HG02571 (cell line): ENCODE results near the gene RNF41.
"Not testable (repeated sequence)": the region's sequence is repeated elsewhere in the genome, so short reads cannot be mapped to it uniquely, and the experiment has no call there.

Experiments
- ATAC-seq: cut with Tn5 transposase; IDR thresholded peaks from one replicate; pipeline ENCODE4 v1.9.1; 2021; ENCODE audit warnings: mild to moderate bottlenecking, moderate library complexity; ENCODE audit not compliant: unreplicated experiment

RNF41 gene

DNA sequence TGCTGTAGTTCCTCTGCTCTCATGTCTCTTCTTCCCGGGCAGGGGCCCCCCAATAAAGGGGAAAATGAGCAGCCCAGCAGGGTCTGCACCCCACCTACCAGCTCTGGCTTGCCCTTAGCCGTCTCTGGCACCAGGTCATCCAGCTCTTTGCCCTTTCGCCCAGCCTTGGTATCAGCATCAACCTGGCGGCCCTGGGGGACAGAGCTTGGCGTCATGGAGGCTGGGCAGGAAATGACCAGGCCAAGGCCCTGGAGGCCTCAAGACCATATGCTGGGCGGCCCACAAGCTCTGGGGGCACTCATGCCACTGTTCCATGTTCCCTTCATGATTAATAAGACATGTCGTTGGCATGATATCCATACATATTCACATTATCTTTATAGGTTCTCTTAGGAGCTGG is 48.9 kb downstream of the RNF41 start:
- ATAC-seq, result no peak

DNA sequence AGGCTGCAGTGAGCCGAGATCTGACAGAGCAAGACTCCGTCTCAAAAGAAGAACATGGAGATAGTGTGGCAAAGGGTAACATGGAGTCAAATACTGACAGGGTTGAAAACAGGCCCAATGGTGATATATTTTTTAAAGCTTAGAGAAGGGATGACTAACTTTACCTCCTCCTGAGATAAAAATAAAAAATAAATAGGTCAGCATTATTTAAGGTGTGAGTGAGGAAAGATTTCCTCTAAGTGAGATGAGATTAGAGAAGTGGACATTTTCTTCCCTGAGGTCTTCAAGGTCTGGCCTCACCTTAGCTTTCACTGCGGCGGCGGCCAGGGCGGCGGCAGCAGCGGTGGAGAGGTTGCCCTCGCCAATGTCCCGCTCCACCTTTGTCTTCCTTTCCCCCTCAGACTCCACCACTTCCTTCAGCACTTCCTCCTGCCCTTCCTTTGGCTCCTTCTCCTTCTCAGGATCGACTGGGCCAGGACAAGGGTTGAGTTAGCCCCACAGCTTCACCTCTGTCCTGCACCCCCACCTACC is 52.4 kb downstream of the RNF41 start:
- no peak for ATAC-seq

DNA sequence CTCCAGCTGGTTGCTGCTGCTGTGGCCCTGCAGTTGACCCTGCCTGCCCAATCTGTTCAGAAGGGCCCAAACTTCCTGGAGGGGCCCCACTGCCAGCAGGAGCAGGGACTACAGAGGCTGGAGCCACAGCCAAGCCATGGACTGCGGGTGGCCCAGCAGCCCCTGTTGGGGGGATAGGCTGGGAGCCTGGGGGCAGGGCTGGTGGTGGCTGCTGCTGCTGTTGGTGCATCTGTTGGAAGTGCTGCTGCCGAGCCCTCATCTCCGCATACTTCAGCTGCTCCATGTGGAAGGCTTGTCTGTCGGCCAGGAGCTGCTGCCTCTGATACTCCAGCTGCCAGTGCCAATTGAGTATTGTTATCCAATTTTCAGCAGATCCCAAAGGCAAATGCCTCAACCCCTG is 56.4 kb downstream of the RNF41 start:
- ATAC-seq, result no peak

DNA sequence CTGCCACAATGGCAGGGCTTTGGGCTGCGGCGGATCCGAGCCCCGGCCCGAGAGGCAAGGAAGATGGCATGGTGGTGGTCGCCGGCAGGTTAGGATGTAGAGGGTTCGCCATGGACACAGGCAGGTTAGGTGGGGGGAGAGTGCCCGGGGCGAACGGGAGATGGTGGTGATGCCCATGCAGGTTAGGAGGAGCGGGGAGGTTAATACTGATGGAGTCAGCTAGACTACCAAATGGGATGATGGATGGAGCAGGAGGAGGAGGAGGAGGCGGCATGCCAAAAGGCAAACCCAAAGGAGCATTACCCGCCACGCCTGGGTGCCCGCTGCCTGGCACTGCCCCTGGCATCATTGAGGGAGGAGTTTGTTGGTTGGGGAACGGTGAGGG is 57.4 kb downstream of the RNF41 start:
- ATAC-seq, result no peak

DNA sequence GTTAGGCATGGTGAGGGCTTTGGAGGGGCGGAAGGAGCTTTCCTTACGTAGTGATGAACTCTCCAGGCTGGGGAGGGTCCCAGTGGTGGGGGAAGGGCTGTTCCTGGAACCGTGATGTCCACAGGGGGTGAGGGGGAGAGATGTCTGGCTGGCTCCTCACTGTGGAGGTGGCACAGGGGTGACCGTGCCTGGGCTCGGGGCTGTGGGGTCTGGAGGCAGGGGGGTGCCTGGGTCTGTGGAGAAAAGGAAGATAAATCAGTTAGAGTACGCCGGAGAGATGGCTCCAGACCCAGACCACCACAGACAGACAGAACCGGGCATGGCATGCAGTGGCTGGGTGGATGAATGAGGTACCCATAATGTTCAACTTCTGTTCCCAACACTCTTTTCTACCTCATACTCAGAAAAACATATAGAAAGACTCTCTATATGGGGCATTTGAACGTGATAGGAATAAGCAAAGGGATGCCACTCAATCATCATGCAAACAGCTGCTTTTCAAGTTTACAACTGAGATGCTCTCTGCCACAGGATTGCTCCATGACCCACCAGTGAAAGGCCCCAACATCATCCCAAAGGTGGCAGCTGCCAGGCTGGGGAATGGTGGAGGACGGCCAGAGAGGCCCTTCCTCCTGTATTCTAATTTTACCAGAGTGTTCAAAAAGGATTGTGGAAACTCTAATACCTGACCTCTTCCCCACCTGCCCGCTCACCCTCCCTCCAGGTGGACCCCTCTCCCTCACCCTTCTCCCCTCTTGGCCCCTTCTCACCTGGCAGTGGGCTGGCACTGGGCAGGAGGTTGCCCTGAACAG is 58.0 kb downstream of the RNF41 start:
- no peak for ATAC-seq

DNA sequence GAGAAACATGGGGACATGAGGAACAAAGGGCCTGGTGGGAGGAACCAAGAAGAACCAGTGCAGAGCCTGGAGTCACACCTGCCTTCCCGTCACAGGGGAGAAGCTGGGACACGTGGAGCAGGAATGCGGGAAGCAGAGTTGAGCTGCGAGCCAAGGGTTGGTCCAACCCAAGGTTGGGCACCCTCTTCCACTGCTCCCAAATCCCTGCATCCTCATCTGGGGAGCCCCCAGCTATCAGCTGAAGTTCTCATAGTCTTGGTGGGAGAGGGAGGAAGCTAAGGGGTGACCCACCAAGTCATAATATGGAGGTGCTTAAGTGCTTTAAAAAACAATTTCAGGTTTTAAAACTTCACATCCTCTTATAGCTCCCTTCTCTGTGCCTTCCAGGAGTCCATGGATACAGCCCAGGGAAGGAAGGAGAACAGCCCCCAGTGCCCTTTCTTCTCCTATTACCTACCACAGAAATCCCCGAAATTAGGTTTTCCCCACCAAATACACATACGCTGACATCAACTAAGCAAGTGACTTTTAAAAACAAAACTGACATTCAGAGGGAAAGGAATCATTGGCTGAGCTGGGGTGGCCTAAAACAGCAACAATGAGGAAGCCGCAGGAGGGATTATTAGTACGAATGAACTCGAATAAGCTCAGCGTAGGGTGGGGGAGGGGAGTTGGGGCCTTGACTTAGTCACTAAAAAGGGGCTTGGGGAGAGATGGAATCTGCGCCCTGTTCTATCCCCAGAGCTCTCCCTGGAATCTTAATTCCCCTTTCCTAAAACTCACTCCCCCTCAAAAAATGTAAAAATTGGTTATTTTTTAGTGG is 59.0 kb downstream of the RNF41 start:
- no peak for ATAC-seq

DNA sequence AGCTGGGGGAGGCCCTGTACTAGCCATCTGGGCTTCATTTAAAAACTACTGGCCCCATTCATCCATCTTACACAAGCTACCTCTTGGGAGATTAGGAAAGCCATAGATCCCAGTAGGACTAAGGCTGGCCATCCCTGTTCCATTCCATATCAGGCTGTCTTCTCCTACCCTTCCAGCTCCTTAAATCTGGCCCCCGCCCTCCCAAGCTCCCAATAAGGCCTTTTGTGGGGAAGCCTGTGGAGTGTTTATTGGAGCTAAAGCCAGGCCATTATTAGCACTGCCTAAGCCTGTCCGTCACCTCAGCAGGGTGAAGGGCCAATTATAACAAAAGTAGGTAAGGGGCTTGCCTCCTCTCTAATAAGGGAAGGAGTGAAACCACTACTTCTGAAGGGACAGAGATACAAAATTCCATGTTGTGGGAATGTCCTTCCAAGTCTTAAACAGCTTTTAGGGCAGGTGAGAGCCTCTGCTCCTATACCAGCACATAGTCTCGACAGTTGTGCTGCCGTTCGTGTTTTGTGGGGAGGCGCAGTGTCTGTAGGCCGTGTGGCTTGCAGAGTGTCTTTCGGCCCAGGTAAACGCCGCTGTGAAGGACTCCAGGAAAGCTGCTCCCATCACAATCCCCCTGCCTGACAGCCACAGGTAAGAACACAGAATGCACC is 59.9 kb downstream of the RNF41 start:
- no peak for ATAC-seq

DNA sequence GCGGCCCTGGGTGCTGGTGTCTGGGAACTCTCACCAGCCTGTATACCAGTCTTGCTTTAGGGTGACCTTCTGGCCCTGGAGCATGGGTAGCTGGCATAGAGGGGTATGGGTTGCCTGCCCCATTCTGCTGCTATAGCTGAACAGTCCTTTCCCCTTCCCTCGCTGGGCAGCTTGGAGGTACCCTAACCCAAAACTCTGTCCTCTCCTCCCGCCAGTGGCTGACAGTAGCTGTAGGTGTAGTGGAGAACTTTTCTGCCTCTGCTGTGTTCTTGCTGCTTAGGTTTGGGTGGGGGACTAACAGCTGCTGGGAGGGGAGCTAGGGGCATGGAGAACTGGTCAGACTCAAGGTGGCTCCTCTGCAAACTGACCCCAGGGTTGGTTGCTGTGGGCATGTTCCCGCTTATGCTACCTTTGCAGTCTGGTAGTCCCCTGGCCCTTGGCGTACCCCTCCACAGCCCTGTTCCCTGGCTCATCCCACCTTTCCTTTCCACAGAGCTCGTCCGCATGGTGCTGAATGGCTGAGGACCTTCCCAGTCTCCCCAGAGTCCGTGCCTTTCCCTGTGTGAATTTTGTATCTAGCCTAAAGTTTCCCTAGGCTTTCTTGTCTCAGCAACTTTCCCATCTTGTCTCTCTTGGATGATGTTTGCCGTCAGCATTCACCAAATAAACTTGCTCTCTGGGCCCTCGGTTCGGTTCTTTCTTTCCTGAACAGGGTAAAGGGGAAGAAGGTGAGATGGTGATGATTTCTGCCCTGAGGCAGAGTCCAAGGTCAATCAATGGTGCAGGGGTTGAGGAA is 60.6 kb downstream of the RNF41 start:
- no peak for ATAC-seq

DNA sequence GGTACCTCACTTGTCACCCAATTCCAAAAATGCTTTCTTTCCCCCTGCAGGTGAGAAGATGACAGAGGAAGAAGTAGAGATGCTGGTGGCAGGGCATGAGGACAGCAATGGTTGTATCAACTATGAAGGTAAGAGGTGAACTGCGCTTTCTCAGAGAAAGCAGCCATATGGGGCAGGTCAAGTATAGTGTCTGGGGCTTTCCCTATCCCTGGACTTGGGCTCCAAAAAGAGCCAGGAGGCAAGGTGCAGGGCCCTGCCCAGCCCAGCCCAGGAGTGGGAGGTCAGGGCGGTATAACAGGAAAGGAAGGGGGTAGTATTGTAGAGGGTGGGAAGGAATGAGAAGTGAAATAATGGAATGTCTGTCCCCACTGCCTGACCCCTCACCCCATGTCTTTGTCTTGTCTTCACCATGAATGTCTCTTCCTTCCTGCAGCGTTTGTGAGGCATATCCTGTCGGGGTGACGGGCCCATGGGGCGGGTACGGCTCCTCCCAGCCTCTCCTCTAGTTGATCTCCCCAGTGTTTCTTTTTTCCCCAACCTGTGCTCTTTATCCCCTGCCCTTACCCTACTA is 61.4 kb downstream of the RNF41 start:
- no peak for ATAC-seq

DNA sequence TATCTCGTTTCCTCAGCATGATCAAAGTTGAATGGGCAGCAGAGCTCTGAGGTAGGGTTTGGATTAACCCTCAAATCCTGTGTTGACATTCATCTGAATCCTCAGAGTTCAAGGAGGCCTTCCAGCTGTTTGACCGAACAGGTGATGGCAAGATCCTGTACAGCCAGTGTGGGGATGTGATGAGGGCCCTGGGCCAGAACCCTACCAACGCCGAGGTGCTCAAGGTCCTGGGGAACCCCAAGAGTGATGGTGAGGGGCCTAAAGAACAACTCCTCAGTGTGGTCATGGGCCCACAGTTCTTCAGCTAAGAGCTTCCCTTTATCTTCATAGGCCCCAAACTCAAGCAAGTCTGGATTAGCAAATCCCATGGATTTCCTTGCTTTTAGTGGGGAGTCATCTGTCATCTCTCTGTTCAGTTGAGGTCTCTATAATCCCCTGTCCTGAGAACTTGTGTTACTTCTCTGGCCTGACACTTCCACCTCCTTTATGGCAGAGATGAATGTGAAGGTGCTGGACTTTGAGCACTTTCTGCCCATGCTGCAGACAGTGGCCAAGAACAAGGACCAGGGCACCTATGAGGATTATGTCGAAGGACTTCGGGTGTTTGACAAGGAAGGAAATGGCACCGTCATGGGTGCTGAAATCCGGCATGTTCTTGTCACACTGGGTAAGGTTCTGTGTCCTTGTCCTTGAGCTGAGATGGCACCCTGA is 62.1 kb downstream of the RNF41 start:
- ATAC-seq, result no peak

DNA sequence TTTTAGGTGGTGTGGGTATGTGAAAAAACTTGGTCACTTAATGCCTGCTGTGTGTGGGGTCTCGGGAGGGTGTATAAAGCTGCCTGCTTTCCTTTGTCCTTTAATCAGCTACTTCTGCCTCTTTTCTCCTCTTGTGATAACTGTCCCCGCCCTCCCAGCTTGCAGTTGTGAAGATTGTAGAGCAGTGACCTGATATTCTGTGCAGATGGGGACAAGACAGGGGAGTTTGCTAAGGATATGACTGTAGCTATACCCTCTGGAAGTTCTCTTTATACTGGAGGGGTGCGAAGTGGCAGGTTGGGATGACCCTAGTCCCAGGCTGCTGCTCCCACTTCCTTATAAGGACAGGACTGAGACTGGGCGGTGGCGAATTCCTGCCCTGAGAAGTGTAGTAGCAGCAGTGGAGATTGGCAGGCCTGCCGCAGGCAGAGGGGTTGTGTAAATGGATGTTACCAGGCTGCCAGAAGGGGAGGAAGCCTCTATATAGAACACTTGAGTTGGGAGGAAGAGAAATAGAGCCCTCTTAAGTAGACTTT is 62.7 kb downstream of the RNF41 start:
- no peak for ATAC-seq

DNA sequence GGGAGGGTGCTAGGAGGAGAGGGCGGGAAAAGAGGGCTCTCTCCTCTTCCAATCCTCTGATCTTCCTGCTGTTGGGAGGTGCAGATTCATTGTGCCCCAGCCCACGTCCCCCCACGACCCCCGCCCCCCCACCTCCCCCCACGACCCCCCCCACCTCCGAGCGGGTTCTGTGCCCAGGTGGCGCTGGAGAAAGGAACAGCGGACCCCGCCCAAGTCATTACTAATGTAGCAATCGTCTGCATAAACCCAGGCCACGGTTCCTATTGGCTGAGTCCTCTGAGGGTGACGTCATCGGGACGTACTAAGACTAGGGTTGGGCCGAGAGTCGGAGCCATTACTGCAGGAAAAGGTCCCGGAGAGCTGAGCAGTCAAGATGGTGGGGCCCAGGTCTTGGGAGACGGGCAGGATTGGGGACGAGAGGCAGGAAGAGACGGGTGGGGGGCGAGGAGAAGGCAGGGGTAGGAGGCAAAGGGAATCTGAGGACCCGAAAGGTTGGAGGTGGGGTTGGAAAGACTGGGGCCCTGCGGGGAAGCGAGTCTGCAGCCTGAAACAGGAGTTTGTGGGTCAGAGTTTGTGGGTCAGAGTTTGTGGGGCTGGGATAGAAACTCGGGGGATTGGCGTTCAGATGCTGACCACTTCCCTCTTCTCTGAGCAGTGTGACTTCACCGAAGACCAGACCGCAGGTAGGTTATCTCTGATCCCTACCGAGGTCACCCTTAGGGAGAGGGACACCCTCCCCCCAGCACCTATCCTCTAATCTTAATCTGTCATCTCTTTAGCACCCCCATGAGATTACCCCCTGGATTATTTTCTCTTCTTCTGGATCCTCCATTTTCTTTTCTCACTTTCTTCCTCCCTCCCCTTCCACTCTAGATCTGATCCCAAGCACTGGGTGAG is 63.4 kb downstream of the RNF41 start, which contains the start of gene MYL6:
Gene MYL6 (plus strand): TSS at position 331 of the 897 bp plus-strand sequence. CDS start 43 bp downstream, at position 374.
- peak; percentile 87 for ATAC-seq

DNA sequence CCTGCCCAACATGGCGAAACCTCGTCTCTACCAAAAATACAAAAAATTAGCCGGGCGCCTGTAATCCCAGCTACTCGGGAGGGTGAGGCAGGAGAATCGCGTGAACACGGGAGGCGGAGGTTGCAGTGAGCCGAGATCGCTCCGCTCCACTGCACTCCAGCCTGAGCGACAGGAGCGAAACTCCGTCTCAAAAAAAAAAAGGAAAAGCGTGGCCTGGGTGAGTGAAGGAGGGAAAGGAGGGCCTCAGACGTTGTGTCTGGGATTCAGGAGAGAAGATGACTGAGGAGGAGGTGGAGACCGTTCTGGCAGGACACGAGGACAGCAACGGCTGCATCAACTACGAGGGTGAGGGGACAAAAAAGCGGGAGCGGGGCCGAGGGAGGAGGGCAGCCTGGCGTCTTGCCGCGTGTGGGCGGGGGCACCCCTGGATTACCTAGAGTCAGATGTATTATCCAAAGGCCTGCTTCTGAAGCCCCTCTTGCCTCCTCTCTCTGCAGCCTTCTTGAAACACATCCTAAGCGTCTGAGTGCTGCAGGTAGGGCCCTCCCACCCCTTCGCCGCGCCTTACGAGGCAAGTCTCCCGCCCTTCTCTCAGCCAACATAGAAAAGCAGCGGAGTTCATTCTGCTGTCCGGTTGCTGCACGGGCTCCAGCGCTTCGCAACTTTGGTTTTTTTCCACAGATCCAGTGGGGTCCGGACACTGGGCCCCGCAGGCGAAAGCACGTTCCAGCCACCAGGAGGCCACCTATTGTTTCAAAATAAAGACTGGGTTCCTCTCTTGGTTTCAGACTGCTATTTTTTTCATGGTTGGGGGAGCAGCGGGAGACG is 64.3 kb downstream of the RNF41 start:
- peak; percentile 15 for ATAC-seq

DNA sequence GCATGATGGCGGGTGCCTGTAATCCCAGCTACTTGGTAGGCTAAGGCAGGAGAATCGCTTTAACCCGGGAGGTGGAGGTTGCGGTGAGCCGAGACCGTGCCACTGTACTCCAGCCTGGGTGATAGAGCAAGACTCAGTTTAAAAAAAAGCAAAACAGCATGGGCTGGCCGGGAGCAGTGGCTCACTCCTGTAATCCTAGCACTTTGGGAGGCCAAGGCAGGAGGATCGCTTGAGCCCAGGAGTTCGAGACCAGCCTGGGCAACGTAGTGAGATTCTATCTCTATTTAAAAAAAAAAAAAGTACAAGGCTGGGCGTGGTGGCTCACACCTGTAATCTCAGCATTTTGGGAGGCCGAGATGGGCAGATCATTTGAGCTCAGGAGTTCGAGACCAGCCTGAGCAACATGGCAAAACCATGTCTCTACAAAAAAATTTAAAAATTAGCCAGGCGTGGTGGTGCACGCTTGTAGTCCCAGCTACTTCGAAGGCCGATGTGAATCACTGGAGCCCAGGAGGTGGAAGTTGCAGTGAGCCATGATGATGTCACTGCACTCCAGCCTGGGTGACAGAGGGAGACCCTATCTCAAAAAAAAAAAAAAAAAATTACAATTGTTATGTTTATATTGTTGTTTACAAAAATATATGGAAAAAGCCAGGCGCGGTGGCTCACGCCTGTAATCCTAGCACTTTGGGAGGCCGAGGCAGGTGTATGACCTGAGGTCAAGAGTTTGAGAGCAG is 65.1 kb downstream of the RNF41 start:
- not testable (repeated sequence) for ATAC-seq

DNA sequence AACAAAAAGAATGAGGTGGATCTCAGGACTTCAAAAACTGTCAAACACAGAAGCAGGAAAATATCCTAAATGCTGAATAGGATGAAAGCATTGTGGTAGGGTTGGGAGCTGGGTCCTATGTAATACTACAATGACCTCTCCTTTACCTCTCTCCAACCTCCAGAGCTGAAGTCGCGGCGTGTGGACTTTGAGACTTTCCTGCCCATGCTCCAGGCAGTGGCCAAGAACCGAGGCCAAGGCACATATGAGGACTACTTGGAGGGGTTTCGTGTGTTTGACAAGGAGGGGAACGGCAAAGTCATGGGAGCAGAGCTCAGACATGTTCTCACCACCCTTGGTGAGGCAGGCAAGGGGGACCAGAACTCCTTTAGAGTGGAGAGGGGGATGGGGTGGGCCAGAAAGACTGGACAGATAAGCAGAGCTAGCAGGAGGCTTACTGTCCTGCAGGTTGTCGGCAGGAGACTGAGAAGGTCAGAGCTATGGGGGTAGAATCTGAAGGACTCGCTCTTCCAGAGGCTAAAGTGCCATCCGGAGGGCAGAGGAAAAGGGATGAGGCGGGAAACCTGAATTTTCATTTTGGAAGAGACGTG is 66.4 kb downstream of the RNF41 start:
- no peak for ATAC-seq

DNA sequence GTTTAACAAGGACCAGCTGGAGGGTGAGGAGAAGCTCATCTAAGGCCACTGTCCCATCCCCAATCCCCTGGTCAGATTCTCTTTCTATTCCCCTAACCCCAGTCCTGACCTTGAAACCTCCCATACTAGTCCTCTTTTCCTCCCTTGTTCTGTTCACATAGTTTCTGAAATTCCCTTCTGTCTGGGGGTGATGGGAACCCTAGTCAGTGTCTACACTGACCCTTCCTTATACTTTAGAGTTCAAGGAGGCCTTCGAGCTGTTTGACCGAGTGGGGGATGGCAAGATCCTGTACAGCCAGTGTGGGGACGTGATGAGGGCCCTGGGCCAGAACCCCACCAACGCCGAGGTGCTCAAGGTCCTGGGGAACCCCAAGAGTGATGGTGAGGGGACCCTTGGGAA is 66.9 kb downstream of the RNF41 start:
- ATAC-seq, result no peak
